GM19240 (cell line): ENCODE measurements around the gene DNAJC15.

Experiments used
- DNase-seq: peaks from one replicate; pipeline ENCODE4 v3.0.0; 2011; ENCODE audit warnings: low spot score; ENCODE audit not compliant: insufficient read length

DNAJC15 gene

GRCh38 chr13:43126420-43126819 lies 103.0 kb downstream of the DNAJC15 start:
- no peak for DNase-seq

- DNase-seq = no peak
Observed at GRCh38 chr13:43127103-43127798, 103.9 kb downstream of the DNAJC15 start.

DNA sequence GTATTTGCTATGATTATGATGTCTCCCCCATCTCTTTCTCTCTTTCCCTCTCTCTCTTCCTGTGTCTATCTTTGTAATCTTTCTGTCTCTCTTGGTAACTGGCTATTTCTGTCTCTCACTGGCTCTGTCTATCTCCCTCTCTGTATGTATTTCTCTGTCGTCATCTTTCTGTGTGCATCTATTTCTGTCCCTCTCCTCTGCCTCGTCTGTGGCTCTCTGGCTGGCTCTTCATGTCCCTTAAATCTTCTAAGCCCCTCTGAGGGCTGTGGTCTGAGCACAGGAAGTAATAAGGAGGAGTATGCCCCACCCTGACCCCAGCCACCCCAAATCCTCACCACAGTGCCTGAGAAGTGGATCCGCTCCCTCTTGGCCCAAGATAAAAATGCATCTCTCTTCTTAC lies 104.4 kb downstream of the DNAJC15 start:
- DNase-seq = no peak

DNA sequence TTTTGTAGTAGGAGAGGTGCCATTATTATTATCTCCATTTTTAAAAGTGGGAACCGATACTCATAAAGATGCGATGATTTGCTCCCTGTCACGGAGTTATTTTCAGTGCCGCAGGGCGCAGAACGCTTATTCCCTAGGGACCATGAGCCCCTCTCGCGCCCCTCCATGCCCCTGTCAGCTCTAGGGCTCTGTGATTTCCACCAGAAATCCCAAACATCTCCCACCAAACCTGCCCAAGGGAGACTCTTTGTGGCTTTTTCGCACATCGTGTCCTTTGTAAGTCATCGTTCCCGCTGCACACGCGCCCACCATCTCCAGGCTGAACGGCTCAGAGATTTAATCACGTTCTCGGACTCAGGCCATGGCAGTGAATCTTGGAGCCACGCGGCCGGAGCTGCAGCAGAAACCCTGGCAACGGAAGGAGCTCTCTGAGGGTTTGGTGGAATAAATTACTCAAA lies 105.1 kb downstream of the DNAJC15 start:
- DNase-seq = no peak

- DNase-seq = no peak
Observed at GRCh38 chr13:43129066-43129465, 105.7 kb downstream of the DNAJC15 start.

- DNase-seq = no peak
Observed at GRCh38 chr13:43129511-43130110, 106.2 kb downstream of the DNAJC15 start.

- DNase-seq = no peak
Observed at GRCh38 chr13:43132257-43132656, 108.9 kb downstream of the DNAJC15 start.

DNA sequence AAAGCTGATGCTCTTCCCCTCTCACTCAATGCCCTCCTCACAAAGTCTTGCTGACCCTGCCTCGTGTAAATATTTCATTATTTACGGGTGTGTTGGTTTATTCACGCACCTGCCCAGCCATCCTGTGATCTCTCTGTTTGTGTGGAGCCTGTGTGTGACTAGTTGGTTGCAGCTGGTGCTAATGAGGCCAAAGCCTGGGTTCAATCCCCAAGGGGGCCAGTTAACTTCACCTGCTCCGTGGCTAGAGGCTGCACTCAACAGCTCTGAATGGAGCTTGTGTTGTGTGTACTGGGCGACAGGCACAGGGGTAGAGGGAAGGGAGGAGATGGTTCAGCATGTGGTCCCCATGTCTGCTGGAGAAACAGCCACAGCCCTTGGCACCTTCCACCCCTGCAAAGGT lies 109.5 kb downstream of the DNAJC15 start:
- DNase-seq = no peak

- no peak for DNase-seq
Observed at GRCh38 chr13:43133792-43134191, 110.4 kb downstream of the DNAJC15 start.

DNA sequence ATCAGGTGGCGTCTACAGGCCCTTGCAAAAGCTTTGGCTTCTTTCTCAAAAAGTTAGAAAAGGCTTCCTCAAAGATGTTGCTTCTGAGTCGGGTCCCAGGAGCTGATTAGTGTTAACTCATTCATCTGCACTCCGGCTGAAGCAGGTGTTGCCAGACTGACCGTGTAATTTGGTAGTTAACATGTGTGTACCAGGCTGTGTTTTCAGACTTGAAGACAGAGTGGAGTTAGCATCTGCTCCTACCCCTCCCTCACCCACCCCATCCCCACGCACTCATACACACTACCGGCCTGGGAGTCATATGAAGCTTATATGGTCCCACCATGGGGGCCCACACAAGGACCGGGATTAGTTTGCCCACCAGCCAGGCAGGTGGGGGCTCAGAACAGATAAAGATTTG lies 111.5 kb downstream of the DNAJC15 start:
- DNase-seq = no peak

- DNase-seq = no peak
Observed at GRCh38 chr13:43135516-43135915, 112.1 kb downstream of the DNAJC15 start.

GRCh38 chr13:43136920-43137575 lies 113.7 kb downstream of the DNAJC15 start:
- DNase-seq = no peak

GRCh38 chr13:43139211-43139610 lies 115.8 kb downstream of the DNAJC15 start:
- no peak for DNase-seq

- DNase-seq = no peak
Observed at GRCh38 chr13:43139921-43140320, 116.5 kb downstream of the DNAJC15 start.

DNA sequence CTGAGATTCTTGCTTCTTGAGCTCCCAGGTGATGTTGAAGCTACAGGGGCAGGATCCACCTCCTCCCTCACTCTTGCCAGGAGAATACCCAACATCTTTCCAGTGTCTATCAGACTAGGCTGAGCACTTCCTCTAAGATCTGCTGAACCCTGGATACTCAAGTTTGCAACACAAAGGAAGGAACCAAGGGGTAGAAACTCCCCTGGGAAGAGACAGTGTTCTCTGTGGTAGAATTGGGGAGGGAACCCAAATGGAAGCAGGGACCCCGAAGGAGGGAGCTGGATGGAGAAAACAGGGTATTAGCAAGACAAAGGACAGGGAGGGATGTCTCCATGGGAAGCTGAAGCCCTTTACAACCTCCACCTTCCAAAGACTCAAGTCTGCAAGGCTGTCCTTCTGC lies 117.6 kb downstream of the DNAJC15 start:
- DNase-seq = no peak

DNA sequence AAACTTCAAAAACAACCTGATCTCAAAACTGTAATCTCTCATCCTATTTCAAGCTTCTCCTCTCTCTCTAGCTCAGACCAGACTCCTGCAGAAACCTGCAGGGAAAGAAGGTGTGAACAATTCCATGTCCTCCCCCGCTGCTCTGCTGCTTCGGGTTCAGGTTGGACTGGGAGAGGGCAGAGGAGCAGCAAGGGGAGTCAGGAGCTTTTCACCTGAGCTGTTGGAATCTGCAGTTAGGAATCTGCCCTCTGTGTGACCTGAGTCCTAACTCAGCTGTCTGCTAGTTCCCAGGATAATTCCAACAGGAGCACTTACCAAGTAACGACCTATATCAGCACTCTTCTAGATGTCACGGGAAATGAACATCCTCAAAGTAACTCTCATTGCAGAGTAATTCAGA lies 118.3 kb downstream of the DNAJC15 start:
- DNase-seq = no peak

- no peak for DNase-seq
Observed at GRCh38 chr13:43143591-43143990, 120.2 kb downstream of the DNAJC15 start.

DNA sequence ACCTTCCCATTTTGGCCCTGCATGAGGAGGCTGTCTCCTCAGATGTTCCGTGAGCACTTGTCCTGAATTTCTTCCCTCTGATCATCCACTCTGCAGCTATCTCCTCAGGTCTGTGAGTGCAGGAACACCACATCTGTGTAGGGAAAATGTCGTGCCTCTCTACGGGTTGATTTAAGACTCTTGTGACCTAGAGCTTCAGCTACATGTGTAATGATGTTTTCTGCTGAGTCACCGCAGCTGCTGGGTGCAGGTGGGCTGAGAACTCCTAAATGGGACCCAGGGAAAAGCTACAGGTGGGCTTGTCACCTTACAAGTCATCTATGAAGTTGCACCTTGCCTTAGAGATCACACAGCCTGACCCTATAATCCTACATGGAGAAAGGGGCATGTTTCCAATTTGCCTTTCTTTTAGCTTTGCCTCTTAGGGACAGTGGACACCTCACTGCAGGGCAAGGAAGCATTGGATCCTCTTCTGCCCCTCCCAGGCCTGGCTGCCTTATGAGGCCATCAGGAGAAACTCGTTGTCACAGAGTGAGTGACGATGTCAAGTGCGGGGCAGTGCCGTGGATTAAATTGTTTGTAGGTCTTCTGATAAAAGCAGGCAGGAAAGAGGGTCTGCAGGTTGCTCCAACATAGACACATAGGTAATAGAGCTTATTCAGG lies 122.3 kb downstream of the DNAJC15 start:
- no peak for DNase-seq

GRCh38 chr13:43146400-43146799 lies 123.0 kb downstream of the DNAJC15 start:
- no peak for DNase-seq

GRCh38 chr13:43150369-43151207 lies 127.2 kb downstream of the DNAJC15 start:
- no peak for DNase-seq

DNA sequence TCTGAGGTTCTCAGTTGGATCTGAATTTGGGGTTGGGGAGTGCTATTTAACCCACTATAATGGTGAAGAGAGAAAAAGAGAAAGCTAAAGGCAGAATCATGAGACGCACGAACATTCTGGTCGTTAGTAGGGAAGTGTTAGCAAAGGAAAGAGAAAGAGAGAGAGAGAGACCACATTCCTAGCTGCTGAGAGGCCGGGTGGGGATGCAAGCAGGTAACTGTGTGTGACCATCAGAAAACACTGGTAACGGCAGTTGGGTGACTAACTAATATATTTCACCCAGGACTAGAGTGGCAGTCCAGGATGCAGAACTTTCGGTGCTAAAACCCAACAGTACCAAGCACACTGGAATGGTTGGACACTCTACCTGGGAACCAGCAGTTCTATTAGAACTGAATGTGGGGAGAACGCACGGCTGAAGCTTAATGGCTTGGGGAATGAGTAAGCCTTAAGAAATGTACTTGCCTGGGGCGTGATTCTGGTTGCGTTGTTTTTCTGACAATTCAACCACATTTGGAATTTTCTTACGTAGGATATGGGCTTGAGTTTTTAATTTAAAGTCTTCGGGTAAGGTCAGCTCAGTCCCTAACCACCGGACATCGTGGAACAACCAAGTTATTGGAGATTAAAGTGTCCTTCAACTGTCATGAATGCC lies 130.2 kb downstream of the DNAJC15 start:
- DNase-seq = no peak
